Activated CD8-positive, alpha-beta memory T cell treated with anti-CD3 and anti-CD28 coated beads, Interleukin-2, amount 50 U/mL, for 1 hour (primary cell): ENCODE data around the gene EIF4EBP2.

Experiments
- DNase-seq: peaks from one replicate; pipeline ENCODE4 v3.0.0-alpha.2; 2020; ENCODE audit errors: extremely low read depth

EIF4EBP2 gene

DNA sequence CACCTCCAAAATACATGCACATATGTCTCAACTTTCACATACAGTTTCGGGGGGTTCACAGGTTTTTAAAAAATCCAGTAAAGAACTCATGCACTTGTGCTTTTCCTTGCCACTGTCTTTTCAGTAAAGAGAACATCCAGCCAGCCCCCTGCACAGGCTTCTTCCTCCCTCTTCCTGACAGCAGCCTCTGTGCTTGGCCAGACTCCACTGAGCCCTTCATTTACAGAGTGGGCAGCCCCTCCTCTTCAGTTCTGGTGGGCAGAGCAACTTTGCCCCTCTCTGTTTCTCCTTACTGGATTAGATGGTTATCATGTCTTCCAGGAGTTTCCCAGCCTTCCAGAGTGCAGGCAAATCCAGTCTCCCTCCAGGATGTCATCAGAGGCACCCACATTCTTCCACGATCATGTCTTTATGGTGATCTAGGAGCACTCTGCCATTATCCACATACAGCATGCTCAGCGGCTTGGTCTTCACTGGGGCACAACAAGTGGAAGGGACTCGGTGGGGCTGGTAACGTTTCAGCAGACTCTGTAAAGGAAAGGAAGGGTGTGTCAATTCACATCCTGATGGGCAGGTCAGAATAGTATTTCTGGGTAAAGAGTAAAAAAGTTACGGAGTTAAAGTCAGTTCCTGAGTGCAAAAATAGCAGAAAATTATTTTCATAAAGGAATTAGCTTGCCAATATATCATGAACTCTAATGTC, 28.8 kb downstream of the EIF4EBP2 start:
- DNase-seq, result no peak

DNA sequence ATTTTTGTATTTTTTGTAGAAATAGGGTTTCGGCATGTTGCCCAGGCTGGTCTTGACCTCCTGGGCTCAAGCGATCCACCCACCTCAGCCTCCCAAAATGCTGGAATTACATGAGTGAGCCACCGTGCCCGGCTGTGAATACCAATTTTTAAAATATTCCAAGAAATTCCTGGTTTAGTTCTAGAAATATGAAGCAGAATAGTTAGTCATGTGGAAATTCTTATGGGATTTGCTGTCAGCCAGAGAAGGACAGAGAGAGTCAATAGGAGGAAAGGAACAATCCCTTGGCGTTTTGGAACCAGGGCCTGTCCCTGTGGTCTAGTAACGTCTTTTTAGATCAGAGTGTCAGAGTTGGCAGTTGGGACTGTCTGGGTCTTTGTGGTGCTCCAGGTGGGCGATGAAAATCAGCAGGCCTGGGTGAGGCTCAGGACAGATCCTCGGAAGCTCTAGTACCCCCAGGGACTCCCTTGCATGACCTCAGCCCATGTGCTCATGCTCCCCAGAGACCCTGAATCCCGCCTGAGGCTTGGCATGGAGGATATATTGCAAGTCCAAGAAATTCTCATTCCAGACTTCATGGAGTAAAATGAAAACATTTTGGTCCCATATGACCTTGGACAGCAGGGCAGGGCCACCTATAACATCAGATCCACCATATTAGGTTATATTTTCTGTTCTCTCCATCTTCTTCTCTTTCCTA, 29.8 kb downstream of the EIF4EBP2 start:
- no peak for DNase-seq

DNA sequence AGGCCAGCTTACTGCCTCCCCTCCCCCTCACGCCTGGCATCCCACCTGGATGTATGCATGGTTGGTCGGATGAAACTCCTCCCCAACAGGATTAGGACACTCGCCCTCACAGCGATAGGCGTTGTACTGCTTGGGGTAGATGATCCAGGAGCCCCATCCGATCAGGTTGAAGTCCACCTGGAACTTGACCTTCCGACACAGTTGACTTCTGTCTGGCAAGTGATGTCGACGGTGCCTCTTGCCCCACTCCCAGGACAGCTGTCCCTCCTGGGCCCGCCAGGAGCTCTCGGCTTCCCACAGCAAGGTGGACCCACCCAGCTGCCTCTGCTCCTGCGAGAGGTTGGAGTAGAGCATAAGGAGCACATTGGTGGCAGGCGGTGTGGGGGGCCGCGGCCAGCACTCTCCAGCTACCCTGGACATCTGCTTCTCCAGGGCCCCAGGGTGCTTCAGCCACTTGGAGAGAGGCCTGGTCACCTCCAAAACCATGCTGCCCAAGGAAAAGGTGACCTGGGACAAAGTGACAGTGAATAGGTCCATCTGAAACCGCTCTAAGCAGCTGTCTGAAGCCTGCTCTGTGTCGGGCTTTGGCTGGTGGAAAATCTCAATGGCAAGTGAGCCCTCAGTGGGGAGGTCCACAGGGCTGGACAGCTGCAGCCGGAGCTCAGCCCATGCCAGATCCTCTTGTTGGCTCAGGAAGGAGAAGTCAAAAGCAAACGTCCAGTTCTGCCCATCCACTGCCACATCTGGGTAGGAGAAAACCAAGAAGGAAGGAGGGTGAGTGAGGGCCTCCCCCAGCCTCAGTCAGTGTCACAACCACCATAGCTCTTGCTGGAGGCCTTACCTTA, 31.5 kb downstream of the EIF4EBP2 start:
- DNase-seq, result no peak

DNA sequence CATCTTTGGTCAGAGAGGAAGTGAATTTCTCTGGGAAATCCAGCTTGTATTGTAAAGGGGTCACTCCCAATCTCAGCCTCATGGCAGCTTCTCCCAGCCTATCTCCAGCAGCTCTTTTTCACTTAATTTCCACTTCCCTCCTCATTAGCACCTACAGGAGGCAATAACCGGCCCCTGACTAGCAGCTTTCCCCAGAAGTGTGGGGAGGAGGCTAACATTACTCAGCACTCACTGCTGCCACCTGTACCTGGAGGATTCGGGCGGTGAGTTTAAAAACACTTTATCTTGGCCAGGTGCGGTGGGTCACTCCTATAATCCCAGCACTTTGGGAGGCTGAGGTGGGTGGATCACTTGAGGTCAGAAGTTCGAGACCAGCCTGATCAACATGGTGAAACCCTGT, 33.8 kb downstream of the EIF4EBP2 start:
- DNase-seq, result no peak

DNA sequence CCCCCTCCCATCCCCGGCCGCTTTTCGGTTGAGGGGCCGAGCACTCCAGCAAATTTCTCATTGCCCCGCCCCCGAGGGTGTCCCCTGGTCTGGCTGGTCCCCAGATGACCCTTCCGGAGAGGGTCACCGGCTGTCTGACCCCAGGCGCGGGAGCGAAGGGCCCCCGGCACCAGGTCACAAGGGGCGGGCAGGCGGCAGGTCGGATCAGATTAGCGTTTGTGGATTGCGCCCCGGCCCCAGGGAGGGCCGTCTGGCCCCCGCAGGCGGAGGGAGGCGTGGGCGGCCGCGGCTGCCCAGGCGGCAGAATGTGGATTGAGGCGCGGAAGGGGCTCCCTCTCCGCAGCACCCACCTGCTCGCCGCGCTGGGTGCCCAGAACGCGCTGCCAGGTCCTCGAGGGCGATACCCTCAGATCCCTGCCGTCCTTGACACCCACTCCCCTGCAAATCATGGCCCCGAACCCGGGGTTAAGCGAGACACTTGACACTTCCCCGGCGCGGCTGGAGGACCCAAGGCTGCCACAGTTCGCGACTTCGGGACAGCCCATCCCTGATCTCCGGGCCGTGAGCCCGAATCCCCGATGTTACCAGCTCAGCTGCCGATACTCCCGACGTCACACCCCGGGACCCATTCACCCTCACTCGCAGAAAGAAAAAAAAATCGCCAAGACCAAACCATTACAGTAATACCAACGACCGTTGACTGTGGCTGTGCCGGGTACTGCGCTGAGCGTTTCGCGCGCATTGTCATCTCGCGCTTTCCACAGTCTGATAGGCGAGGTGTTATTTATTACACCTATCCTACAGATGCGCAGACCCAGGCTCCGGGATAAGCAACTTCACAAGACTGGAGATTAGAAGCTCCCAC, 36.6 kb downstream of the EIF4EBP2 start:
- DNase-seq, result no peak

DNA sequence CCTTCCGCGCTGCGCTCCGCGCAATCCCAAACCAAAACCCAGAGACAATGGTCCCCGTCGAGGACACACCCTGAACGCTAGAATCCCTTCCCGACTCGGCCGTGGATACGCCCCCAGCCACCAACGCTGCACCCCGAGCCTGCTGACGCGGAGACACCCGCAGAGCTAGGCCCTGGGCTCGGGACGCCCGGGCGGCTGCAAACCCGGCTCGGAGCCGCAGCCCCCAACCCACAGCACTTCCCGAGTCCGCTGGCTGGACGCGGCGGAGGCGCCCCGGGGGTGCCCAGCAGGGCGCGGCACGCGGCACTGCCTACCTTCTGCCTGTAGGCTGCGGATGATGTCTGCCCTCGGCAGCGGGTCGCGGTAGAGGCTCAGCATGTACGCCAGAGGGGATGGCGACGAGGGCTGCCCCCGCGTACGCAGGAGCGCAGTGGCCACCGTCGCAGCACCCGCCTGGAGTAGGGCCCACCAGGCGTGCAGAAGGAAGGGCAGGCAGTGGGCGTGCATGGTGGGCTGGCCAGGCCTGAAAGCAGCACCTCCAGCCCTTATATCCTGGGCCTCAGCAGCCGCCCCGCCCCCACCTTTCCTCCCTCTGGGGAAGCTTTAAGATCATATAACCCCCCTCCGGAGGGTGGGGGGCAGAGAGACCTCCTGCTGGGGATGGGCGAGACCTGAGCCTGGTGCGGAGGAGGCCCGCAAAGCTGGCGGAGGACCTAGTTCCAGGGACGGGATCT, 37.4 kb downstream of the EIF4EBP2 start, which contains the start of gene NODAL:
TSS of gene NODAL (minus strand) at position 521 of the 734 bp plus-strand sequence. CDS start at position 507, 14 bp downstream.
- DNase-seq, result no peak

DNA sequence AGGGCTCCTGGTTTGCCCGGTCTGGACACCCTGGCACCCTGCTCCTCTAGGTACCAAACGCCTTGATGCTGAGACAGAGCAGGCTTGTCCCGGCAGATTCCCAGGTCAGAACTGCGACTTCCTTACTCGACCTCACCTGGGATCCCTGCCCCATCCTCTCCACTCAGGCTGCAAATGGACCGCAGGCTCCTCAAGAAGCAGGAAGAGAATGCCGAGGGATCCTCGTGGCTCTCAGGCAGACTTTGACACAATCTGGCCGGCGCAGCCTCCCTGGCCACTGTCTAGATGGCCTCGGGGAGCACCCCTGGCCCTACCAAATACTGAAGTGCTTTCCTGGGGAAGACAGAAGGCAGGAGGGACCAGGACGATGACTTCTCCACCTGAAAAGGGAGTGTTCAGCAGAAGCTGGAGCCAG, 38.0 kb downstream of the EIF4EBP2 start:
- no peak for DNase-seq

DNA sequence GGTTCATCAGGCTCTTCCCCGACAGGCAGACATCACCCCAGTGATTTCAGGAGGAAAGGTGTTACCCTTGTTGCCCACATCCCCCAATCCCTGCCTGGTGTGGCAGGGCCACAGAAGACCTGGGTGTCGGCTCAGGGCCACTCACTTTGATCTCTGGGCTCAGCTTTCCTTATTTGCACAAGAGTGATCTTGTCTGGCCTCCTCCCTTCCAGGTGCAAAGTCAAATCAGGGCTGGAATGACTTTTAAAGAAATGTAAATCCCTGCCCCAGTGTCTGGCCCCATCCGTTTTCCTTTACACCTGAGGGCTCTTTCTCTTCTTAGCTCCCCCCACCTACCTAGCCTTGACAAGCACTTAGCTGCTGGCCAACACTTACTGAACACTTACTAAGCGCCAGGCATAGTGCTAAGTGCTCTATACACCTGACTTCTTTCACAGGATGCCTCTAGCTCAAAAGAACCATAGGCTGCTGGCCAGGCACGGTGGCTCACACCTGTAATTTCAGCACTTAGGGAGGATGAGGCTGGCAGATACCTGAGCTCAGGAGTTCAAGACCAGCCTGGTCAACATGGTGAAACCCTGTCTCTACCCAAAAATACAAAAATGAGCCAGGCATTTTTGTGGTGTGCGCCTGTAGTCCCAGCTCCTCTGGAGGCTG, 38.5 kb downstream of the EIF4EBP2 start:
- DNase-seq, result no peak

DNA sequence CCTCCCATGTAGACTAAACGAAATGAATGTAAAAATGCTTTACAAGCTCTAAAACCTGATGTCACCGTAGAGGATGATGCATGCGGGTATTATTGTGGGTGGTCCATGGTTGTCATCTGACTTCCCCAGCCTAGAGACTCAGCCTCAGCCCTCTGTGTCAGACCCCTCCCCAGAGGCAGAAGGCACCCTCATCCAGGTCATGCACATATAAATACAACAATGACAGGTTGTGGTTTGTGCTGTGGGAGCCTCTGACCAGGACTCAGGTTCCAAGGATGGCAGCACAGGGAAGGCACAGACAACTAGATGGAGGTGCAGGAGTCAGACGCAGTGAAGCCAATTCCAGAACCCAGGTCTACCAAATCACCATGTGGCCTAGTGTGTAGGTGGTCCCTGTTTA, 40.8 kb downstream of the EIF4EBP2 start:
- DNase-seq, result no peak

DNA sequence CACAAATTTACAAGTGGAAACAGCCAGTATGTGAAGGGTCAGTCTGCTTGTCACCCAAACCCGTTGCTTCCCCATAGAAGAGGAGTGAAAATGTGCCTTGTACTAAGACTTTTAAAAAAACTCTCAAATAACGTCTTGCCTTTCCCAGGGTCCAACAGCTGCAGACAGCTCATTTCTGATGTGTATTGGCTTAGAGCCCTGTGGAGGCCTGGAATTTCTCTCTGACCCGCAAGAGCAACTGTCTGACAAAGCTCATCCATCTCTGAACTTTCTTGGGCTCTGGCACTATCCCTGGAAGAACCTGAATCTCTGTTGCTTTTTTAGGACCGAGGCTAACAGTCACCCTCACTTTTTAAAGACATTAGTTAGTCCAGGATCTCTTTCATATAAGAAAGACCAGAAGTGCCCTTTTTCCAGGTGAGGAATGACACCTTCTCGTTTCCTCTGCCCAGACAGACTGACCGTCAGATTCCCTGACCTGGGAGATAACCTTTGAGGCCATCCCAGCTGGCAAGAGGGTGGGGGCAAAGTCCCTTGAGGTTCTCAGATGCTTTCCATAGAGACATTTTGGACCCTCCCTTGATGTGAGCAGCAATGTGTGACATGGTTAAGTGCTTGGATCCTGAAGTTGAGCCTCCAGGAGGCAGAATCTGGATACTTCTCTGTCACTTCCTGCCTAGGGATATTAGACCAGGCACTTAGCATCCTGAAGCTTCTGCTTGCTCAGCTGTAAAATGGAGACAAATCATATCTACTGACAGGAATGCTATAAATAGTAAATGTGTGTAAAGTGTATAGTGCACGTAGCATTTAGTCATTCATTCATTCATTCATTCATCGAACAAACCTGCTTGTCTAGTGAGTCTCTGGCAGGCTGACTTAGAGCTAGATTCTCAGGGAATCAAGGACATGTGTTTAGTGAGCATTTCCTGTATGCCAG, 42.0 kb downstream of the EIF4EBP2 start:
- DNase-seq, result no peak

DNA sequence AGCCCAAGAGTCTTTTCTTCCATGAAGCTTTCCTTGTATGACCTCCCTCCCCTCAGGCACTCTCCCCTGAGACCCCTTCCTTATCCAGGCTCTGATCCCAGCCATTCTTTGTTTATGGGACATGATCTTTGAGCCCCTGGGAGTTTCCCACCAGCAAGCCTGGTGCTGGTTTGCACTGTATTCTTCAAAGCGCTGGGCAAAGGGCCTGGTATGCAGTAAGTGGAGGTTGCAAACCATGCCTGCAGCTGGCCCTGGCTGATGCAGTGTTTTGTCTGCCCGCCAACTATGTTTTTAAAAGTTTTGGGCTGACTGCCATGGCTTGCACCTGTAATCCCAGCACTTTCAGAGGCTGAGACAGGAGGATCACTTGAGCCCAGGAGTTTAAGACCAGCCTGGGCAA, 44.3 kb downstream of the EIF4EBP2 start:
- DNase-seq, result no peak

DNA sequence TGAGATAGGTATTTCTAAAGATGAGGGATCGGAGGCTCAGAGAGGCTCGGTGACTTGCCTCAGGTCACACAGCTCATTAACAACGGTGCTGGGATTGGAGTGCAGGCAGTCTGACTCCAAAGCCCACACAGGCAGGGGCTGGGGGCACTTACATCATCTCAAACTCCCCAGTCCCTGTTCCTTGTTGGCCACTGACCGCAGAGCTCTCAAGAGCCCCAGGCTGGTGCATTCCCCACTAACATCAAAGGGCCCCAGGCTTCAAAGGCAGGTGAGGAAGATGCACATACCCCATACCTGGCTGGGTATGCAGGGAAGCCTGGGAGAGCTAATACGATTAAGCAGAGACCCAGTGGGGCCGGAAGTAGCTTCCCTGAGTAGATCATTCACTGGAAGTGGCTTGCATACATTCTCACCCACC, 51.3 kb downstream of the EIF4EBP2 start:
- no peak for DNase-seq

DNA sequence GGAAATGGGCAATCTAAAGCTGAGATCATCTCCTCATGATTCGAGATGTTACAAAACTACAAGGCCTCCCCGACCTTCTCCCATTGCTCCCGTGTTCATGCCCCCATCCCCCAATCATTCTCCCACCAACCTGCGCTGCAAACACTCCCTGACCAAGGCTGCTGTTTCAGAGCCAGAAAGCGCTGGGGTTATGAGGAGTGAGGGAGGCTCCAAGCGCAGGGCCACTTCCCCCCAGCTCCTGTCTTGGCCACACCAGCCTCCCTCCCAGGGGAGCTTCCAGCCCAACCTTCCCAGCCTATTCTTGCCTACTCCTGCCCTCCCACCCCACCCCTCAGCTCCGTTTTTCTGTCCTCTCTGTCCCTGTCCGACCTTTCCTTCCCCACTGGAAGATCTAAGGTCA, 52.2 kb downstream of the EIF4EBP2 start:
- DNase-seq, result no peak

DNA sequence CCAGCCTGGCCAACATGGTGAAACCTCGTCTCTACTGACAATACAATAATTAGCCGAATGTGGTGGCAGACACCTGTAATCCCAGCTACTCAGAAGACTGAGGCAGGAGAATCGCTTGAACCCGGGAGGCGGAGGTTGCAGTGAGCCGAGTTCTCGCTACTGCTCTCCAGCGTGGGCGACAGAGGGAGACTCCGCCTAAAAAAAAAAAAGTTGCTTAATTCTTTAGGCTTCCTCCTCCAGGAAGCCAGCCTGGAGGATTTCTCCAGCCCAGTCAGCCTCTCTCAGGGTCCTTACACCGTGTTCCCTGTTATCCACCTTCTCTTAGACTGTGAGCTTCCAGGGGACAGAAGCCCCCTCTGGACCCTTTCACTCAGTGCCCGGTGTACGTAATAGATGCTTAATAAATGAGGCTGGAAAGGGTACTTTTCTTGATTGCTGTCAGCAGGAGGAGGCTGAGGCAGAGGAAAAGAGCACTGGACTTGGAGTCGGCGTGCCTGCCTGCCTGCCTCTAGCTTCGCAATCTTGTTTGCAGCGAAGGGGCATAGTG, 53.9 kb downstream of the EIF4EBP2 start:
- DNase-seq, result no peak

DNA sequence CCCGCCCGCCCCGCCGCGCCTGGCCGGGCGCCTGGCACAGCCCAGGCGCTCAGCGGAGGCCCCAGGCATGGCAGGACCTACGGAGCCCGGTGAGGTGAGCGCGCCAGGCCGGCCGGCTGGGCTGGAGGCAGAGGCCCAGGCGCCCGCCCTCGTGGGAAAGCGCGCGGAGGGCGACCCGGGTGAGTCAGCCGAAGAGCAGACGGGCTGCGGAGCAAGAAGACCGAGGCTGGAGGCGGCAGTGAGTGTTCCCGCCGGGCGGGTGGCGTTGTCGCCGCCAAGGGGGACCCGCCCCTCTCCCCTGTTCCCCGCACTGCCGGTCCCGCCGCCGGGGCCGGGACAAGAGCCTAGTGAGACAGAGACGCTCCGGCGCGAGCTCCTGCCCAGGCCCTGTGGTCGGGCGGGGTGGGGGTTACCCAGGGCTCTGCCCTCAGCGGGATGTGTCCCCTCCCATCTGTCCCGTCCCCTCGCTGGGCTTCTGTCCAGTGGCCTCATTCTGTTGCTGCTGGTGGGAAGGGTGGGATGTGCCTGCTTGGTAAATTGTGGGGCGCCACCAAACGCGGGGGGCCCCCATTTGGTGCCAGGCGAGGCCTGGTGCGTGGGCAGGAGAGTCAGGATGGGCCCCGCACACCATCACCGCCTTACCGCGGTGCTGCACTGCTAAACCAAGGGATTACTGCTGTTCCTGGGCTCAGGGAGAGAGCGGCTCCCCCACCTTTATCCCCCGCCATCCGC, 54.5 kb downstream of the EIF4EBP2 start:
- DNase-seq, result no peak

DNA sequence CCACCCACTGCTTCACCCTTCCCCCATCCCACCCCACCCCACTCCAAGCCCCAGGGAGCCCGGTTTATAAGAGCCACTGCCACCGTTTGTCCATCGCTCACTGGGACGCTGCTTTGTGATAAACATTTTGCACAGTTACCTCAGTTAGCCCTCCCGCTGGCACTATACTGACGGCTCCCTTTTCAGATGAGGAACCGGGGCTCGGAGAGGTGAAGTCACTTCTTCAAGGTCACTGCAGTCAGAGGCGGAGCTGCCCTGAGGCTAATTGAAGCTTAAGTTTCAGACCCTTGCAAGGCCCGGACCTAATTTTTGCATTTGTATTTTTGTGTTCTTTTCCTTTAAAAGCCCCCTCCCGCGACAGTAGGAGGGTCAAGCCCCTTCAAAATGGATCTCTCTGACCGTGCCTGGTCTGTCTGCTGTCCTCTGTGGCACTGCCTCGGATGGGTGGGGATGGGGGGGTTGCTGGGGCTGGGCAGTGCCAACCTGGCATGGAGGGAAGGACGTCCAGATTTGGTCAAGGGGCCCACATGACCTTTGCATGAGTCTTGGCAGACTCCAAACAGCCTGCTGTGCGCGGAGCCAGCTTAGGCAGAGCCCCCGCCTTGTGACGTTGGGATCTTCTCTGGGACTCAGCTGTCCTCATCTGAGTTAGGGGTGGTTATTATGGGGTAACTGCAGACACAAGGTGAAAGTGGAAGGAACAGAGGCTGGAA, 55.3 kb downstream of the EIF4EBP2 start:
- DNase-seq, result no peak

DNA sequence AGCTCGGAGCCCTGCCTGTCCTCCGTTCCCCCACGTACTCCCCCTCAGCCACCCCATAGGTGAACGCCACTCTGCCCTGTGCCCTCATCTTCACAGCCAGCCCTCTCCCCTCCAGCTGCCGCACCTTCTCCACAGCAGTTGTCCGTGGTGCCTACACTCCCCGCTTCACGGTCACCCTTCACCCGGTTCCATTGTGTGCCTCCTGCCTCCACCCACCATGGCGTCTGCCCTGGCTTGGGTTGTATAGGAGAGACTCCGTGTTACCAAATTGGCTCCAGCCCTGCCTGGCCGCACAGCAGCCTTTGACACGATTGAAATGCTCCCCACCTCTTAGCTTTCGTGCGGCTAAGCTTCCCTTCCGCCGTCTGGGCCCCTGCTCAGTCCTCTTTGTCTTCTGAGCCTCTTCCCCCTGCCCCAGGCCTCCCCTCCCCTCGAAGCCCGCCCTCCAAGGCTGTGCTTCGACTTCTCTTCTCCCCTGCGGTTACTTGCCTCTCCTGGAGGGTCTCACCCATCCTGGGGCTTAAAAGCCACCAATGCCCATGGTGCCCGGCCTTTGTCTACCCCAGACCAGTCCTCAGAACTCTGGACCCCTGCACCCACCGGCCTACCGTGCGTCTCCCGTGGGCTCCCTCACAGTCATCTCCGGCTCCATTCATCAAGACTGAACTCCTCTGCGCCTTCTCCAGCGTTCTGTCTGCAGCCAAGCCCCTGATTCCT, 56.0 kb downstream of the EIF4EBP2 start:
- DNase-seq, result no peak
